Thyroid gland (tissue), 4 donors: ENCODE measurements around the gene PLD6. TPM values are rescaled to one million over a fixed set of nuclear protein-coding genes. Genes with fewer than 3 reads are reported as not detected.
A peak's percentile ranks its signal among the peaks of the same experiment; 100 is the strongest.

Source experiments
- DNase-seq, 2 donors: peaks; one replicate each; pipeline ENCODE4 v3.0.0-alpha.2; 2019
- H3K27ac ChIP-seq, 3 donors: fragments of 200-600 bp; sonication (generic); 1 replicate in 2 of 3; 2 replicates in 1 of 3; pipeline ENCODE4 v1.5.1; 2016 to 2019; ENCODE audit warnings: mild to moderate bottlenecking in 1 of 3, moderate library complexity in 1 of 3
- H3K27me3 ChIP-seq: fragments of 200-600 bp; sonication (generic); one replicate; pipeline ENCODE4 v1.5.1; 2019
- H3K36me3 ChIP-seq, 2 donors: fragments of 200-600 bp; sonication (generic); one replicate each; pipeline ENCODE4 v1.5.1; 2016 to 2019
- H3K4me1 ChIP-seq, 2 donors: fragments of 200-600 bp; sonication (generic); one replicate each; pipeline ENCODE4 v1.5.1; 2017 to 2019
- H3K4me3 ChIP-seq, 3 donors: fragments of 200-600 bp; sonication (generic); replicated peaks in 1 of 3; 1 replicate in 2 of 3; 2 replicates in 1 of 3; pipeline ENCODE4 v1.5.1; 2016; ENCODE audit warnings: mild to moderate bottlenecking in 1 of 3
- H3K9me3 ChIP-seq: fragments of 200-600 bp; sonication (generic); one replicate; pipeline ENCODE4 v1.5.1; 2017
- POLR2A ChIP-seq, 2 donors: fragments of 450-650 bp; IDR thresholded peaks; one replicate each; pipeline ENCODE4 v1.6.1; 2017; ENCODE audit warnings: antibody characterized with exemption in 2 of 2, mild to moderate bottlenecking in 2 of 2, moderate library complexity in 1 of 2
- WGBS, 2 donors: methylation state at CpG; one replicate each; pipeline ENCODE4 v1.1.5; 2017; 5-methylcytosine and 5-hydroxymethylcytosine counted together
- intact Hi-C: fragments of 100-400 bp; cut with DNase I; formaldehyde crosslinking; loops from one replicate; pipeline ENCODE4 v1.15.1; 2023
- total RNA-seq, 4 donors: library from RNA; depleted of rRNA; stranded (reverse); fragments of >200 nt; gene quantifications; one replicate each; pipeline ENCODE4 v1.2.3, GENCODE V29; 2016
- TF ChIP-seq, protein P1 (sequence below), 6 experiments: fragments of 200-600 bp in 3 of 6; fragments of 450-650 bp in 3 of 6; sonication (generic) in 3 of 6; IDR thresholded peaks; one replicate each; pipeline ENCODE4 v1.5.1; 2016 to 2019; ENCODE audit warnings: antibody characterized with exemption in 6 of 6, mild to moderate bottlenecking in 2 of 6, inconsistent platforms in 1 of 6, moderate library complexity in 1 of 6

Gene PLD6
- total RNA-seq, 4 donors from 2014 or later, result 1.3 to 3.2 (median 2.5) TPM

DNA sequence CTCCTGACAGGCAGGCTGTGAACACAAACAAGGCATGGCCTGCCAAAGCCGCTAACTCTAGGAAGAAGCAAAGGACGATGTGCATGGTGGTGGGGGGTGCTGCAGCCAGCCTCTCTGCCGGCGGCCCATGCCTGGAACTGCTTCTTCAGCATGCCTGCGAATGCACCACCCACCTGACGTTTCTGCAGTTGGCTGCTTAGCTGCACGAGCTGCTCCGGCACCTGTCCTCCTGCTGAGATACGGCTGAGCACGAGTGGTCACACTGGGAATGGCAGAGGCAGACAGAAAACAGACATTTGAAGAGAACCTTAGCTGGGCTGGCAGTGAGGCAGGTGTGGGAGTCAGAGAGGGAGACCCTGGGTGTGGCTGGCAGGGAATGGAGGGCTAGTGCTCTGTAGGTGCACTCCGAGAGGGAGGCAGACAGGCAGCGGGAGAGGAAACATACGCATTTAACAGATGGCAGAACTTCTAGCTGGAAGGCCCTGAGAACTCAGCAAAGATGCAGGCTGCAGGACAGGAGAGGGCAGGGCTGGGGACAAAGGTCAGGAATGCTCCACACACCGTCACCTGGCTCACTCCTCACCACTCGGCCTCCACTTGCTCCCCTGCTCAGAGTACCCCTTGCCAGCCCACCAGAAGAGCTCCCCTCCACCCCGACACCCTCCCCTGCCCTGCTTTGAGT, 25.6 kb upstream of the PLD6 start:
- no peaks in the 10 kb centered on the region for H3K27me3 ChIP-seq
- intact Hi-C loops, result no loop called here
- H3K9me3 ChIP-seq, result no peaks in the 10 kb centered on the region
- peaks cover 13 to 24% of the 10 kb centered on the region in 2 donors for H3K4me1 ChIP-seq
- H3K27ac ChIP-seq, result no peak overlapping the region
- no peak overlapping the region for H3K4me3 ChIP-seq
- DNase-seq, result no peak
- TF ChIP-seq POLR2A (IDR thresholded peaks at IDR 0.05), result no peak
- TF ChIP-seq, protein P1, sequence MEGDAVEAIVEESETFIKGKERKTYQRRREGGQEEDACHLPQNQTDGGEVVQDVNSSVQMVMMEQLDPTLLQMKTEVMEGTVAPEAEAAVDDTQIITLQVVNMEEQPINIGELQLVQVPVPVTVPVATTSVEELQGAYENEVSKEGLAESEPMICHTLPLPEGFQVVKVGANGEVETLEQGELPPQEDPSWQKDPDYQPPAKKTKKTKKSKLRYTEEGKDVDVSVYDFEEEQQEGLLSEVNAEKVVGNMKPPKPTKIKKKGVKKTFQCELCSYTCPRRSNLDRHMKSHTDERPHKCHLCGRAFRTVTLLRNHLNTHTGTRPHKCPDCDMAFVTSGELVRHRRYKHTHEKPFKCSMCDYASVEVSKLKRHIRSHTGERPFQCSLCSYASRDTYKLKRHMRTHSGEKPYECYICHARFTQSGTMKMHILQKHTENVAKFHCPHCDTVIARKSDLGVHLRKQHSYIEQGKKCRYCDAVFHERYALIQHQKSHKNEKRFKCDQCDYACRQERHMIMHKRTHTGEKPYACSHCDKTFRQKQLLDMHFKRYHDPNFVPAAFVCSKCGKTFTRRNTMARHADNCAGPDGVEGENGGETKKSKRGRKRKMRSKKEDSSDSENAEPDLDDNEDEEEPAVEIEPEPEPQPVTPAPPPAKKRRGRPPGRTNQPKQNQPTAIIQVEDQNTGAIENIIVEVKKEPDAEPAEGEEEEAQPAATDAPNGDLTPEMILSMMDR (IDR thresholded peaks at IDR 0.05), result no peak
- H3K36me3 ChIP-seq, result peaks cover 51 to 57% of the 10 kb centered on the region in 2 donors
- 90 to 91% methylated on average over 16 of the region's 16 CpGs for WGBS, 2 donors

- no peak for DNase-seq
- Histone ChIP-seq H3K4me1 (peaks cover 0 to 11% of the 10 kb centered on the region in 2 donors), H3K27ac (no peak overlapping the region), H3K36me3 (peaks cover 72 to 77% of the 10 kb centered on the region in 2 donors), H3K27me3 (no peaks in the 10 kb centered on the region), H3K9me3 (no peaks in the 10 kb centered on the region), H3K4me3 (no peak overlapping the region)
- 84 to 87% methylated on average over 26 of the region's 26 CpGs for WGBS, 2 donors
- no peak for TF ChIP-seq POLR2A (IDR thresholded peaks at IDR 0.05)
- TF ChIP-seq, protein P1 (IDR thresholded peaks at IDR 0.05), result no peak
- intact Hi-C loops, result no loop called here
These were observed 23.6 kb upstream of the PLD6 start for GRCh38 chr17:17229416-17230384.

GRCh38 chr17:17228521-17229279, 22.6 kb upstream of the PLD6 start:
- peaks cover 81 to 87% of the 10 kb centered on the region in 2 donors for H3K36me3 ChIP-seq
- TF ChIP-seq, protein P1 (IDR thresholded peaks at IDR 0.05), result no peak
- WGBS, 2 donors, result 78 to 88% methylated on average over 17 of the region's 17 CpGs
- H3K4me1 ChIP-seq, result peaks cover 0 to under 1% of the 10 kb centered on the region in 2 donors
- no peak overlapping the region for H3K27ac ChIP-seq
- DNase-seq, result peak; percentile 40 to 49
- no peak overlapping the region for H3K4me3 ChIP-seq
- H3K27me3 ChIP-seq, result no peaks in the 10 kb centered on the region
- no peaks in the 10 kb centered on the region for H3K9me3 ChIP-seq
- intact Hi-C loops, result no loop called here

DNA sequence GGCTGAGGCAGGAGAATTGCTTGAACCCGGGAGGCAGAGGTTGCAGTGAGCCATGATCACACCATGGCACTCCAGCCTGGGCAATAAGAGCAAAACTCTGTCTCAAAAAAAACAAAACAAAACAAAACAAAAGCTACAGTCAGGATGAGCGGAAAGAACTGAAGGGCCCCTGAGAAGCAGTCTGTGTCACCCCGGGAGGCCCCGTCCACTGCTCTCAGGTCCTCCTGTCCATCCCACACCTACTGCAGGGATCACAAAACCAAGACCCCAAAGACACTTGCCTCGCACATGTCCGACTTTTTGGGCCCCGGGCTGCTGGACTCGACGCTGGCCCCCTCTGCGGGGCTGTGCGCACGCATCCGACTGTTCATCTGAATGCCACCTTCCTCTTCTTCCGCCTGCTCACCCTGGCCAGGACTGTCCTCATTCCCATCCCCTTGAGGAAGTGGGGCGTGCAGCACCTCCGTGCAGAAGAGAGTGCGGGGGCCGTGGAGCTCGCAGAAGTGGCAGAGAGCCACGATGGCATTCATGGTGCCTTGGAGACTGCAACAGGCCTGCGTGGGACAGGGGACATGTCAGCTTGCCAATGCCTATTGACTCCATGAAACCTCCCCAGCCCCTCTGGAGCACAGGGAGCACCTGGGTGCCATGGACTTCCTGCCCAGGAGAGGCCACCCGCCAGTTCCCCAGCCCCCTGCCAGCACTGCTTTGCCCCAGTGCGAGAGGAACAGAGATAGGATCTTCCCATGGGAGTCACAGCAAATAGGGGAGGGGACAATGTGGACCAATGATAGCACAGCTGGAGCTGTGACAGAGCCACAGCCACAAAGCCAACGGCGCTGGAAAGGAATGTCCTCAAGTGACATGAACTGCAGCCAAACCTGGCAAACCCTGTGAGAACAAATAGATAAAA, 21.7 kb upstream of the PLD6 start:
- Histone ChIP-seq H3K27ac (no peak overlapping the region), H3K27me3 (no peaks in the 10 kb centered on the region), H3K36me3 (peaks cover 88 to 93% of the 10 kb centered on the region in 2 donors), H3K9me3 (no peaks in the 10 kb centered on the region), H3K4me3 (no peak overlapping the region), H3K4me1 (no peaks in the 10 kb centered on the region)
- TF ChIP-seq POLR2A (IDR thresholded peaks at IDR 0.05), result no peak
- TF ChIP-seq, protein P1 (IDR thresholded peaks at IDR 0.05), result no peak
- DNase-seq, result peak in 1 of 2 donors; percentile 39
- 81 to 83% methylated on average over 22 to 24 of the region's 25 CpGs for WGBS, 2 donors
- intact Hi-C loops, result no loop called here
